ENCODE data around the gene CD82. TPM values are rescaled to one million over a fixed set of nuclear protein-coding genes. Genes with fewer than 3 reads are reported as not detected.

Gene CD82
- total RNA-seq, 1 experiment from 2014 or later, result 4.5 TPM

GRCh38 chr11:44575962-44576361, 10.5 kb downstream of the CD82 start:
- H4K8ac ChIP-seq (replicated peaks; ENCODE audit: insufficient read length, low read depth, low read length), result no peak overlapping the region
- H3K56ac ChIP-seq (ENCODE audit: insufficient read length, low read depth, low read length), result no peak overlapping the region
- Mint-ChIP-seq H3K9me3 (no peaks in the 10 kb centered on the region), H3K27me3 (ENCODE audit: low read depth) (peaks cover 16% of the 10 kb centered on the region), H3K27ac (no peak overlapping the region), H3K4me1 (peaks cover 16 to 33% of the 10 kb centered on the region in 2 experiments), H3K4me3 (no peak overlapping the region), H3K36me3 (ENCODE audit: insufficient read depth in 1 of 3, low read depth in 3 of 3) (no peaks in the 10 kb centered on the region)
- no peak overlapping the region for H3K4me2 ChIP-seq (ENCODE audit: insufficient read depth, insufficient read length, low read length)
- H3K79me1 ChIP-seq (ENCODE audit: insufficient read depth, low read depth, low read length, poor library complexity, severe bottlenecking), result no peaks in the 10 kb centered on the region
- no peaks in the 10 kb centered on the region for H4K20me1 ChIP-seq (ENCODE audit: control insufficient read depth, insufficient read depth, insufficient read length)
- H3K27me3 ChIP-seq (ENCODE audit: insufficient read depth, low read length), result no peaks in the 10 kb centered on the region
- no peak overlapping the region for H2BK20ac ChIP-seq (ENCODE audit: low read depth, low read length, poor library complexity, severe bottlenecking)
- H2BK15ac ChIP-seq (ENCODE audit: low read depth, low read length), result no peak overlapping the region
- no peak overlapping the region for H4K91ac ChIP-seq (ENCODE audit: insufficient read length, low read depth, low read length)
- H3K4me1 ChIP-seq (ENCODE audit: insufficient read depth, low read length), result no peaks in the 10 kb centered on the region
- DNase-seq, result no peak
- H2BK5ac ChIP-seq (ENCODE audit: insufficient read length, low read length), result no peak overlapping the region
- H3K18ac ChIP-seq (ENCODE audit: insufficient read length, low read depth, low read length), result no peak overlapping the region
- no peaks in the 10 kb centered on the region for H3K79me2 ChIP-seq (ENCODE audit: insufficient read depth, low read length)
- no peak overlapping the region for H4K5ac ChIP-seq (ENCODE audit: insufficient read length, low read depth, low read length)
- H3K23me2 ChIP-seq (ENCODE audit: insufficient read length, low read depth, low read length, poor library complexity, severe bottlenecking), result no peaks in the 10 kb centered on the region
- no peak overlapping the region for H3K9ac ChIP-seq (ENCODE audit: extremely low read depth, insufficient read length, low read length)
- H3K4ac ChIP-seq (ENCODE audit: low read depth, low read length), result no peak overlapping the region
- H2AK5ac ChIP-seq (ENCODE audit: insufficient read length, low read length), result no peak overlapping the region
- H2BK12ac ChIP-seq (ENCODE audit: insufficient read length, low read depth, low read length), result no peak overlapping the region
- no CpG with 5 or more reads among the region's 5 CpGs for WGBS (ENCODE audit: extremely low coverage, insufficient read length, low lambda C conversion rate)
- no peak overlapping the region for H3K27ac ChIP-seq (ENCODE audit: insufficient read length, low read depth, low read length)
- TF ChIP-seq CTCF (conservative IDR thresholded peaks at IDR 0.05), result no peak
- no peak overlapping the region for H3K23ac ChIP-seq (ENCODE audit: insufficient read length, low read depth, low read length)
- no peak overlapping the region for H2AFZ ChIP-seq (ENCODE audit: low read length)
- H3K14ac ChIP-seq (ENCODE audit: insufficient read depth, low read length), result no peak overlapping the region
- no peaks in the 10 kb centered on the region for H3K9me3 ChIP-seq (ENCODE audit: control insufficient read depth, low read depth, low read length)
- no peak overlapping the region for H2BK120ac ChIP-seq (ENCODE audit: low read depth, low read length, poor library complexity, severe bottlenecking)
- no peak overlapping the region for H3T11ph ChIP-seq (ENCODE audit: low read length)
